Mucosa of rectum (tissue), 2 donors: ENCODE results near the gene EXOSC7.

ENCODE experiments used
- H3K27ac ChIP-seq, 2 donors: one replicate each; pipeline ENCODE4 v1.7.0; 2013; ENCODE audit warnings: inconsistent platforms in 2 of 2, low read depth in 2 of 2, low read length in 2 of 2
- H3K27me3 ChIP-seq, 2 donors: one replicate each; pipeline ENCODE4 v1.7.0; 2013; ENCODE audit warnings: low read length in 2 of 2; ENCODE audit not compliant: control insufficient read depth in 2 of 2, insufficient read depth in 2 of 2
- H3K36me3 ChIP-seq, 2 donors: one replicate each; pipeline ENCODE4 v1.7.0; 2013; ENCODE audit warnings: low read length in 2 of 2; ENCODE audit not compliant: control insufficient read depth in 2 of 2, insufficient read depth in 2 of 2
- H3K4me1 ChIP-seq, 2 donors: one replicate each; pipeline ENCODE4 v1.7.0; 2013; ENCODE audit warnings: low read length in 2 of 2, mild to moderate bottlenecking in 1 of 2; ENCODE audit not compliant: control insufficient read depth in 2 of 2, insufficient read depth in 2 of 2
- H3K4me3 ChIP-seq, 2 donors: one replicate each; pipeline ENCODE4 v1.7.0; 2013; ENCODE audit warnings: low read length in 2 of 2
- H3K9ac ChIP-seq, 2 donors: one replicate each; pipeline ENCODE4 v1.7.0; 2013; ENCODE audit warnings: low read length in 2 of 2, low read depth in 1 of 2, mild to moderate bottlenecking in 1 of 2
- H3K9me3 ChIP-seq, 2 donors: one replicate each; pipeline ENCODE4 v1.7.0; 2013; ENCODE audit warnings: low read length in 2 of 2; ENCODE audit not compliant: control insufficient read depth in 2 of 2
- donor health status: healthy.
- donor health status: Normal muscosa, but diverticular disease.

EXOSC7 gene

DNA sequence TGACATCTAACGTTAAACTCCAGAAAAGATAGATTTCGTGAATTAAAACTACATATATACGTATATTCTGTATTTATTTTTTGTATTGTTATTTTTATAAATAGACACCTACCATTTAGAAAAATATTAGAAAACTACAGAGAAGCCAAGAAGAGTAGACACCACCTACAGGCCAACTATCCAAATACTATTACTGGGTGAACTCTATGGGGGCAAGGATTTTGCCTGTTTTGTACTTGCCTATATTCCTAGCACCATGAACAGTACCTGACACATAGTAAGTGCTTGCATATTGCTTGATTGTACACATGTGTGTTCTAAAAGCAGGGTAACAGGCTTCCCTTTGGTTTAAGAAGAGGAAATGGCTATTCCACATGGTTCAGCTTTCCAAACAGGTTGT is 25.7 kb downstream of the EXOSC7 start:
- H3K4me3 ChIP-seq = no peak overlapping the region
- peaks cover 35 to 58% of the 10 kb centered on the region in 2 donors for H3K36me3 ChIP-seq
- no peak overlapping the region for H3K9ac ChIP-seq
- no peaks in the 10 kb centered on the region for H3K9me3 ChIP-seq
- H3K27ac ChIP-seq = no peak overlapping the region
- no peaks in the 10 kb centered on the region for H3K4me1 ChIP-seq
- H3K27me3 ChIP-seq = no peaks in the 10 kb centered on the region

DNA sequence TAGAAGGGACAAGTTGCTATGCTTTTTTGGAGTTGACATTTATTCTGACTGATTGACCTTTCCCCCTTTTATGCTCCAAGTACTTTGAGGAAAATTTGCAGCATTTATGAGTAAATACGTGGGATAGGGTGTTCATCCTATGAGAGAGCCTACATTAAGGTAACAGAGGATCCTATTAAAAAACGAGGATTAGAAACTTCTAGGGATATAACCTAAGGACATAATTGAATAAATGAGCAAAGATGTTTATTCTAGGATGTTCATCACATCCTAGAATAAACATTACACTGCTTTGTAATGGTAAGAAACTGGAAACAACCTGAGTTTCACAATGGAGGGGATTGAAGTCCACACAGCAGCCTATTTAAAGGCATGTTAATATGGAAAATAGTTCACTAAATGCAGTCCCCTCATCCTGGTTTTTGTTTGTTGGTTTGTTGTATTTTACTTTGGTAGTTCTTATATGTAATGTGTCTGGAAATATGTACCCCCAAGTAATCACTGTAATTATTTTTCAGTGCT is 26.2 kb downstream of the EXOSC7 start:
- Histone ChIP-seq H3K27ac (no peak overlapping the region), H3K36me3 (peaks cover 35 to 60% of the 10 kb centered on the region in 2 donors), H3K4me3 (no peak overlapping the region), H3K27me3 (no peaks in the 10 kb centered on the region), H3K9me3 (no peaks in the 10 kb centered on the region), H3K9ac (no peak overlapping the region), H3K4me1 (no peaks in the 10 kb centered on the region)

DNA sequence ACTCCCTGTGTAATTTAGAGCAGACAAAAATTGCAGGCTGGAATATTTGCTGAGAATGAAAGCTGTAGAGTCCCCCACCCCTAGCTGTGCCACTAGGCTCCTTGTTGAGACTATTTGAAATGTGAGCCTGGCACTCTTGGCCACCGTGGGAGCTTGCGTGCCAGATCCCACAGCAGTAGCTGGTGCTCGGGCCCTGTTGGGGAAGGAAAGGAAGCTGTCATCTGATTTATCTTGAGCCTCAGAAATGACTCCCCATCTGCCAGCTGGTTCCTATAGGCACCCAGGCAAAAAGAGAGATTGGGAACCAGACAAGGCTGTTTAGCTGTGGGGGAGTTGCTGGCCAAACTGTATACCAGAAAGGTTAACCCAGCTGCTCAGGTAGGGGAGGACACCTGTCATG is 26.7 kb downstream of the EXOSC7 start:
- Histone ChIP-seq H3K9ac (no peak overlapping the region), H3K4me1 (no peaks in the 10 kb centered on the region), H3K36me3 (peaks cover 40 to 62% of the 10 kb centered on the region in 2 donors), H3K27me3 (no peaks in the 10 kb centered on the region), H3K27ac (no peak overlapping the region), H3K9me3 (no peaks in the 10 kb centered on the region), H3K4me3 (no peak overlapping the region)

DNA sequence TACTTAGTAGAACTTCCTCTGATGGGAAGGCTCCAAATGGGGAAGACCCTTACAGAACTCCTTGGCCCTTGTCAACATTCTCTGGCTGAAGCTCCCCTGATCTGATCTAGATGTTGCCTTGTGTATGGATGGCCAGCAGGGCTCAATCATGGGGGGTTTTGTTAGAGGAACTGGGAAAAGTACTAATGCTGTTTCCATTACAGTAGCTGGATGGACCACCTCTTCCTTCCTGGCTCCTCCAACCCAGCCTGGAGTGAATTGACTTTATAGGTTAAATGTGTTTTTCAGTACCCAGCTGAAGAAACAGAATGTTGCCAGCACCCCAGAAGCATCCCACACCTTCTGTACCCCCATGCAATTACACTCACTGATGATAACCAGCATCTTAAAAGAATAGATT is 27.4 kb downstream of the EXOSC7 start:
- H3K4me1 ChIP-seq = no peaks in the 10 kb centered on the region
- peaks cover 46 to 62% of the 10 kb centered on the region in 2 donors for H3K36me3 ChIP-seq
- H3K27ac ChIP-seq = no peak overlapping the region
- no peak overlapping the region for H3K4me3 ChIP-seq
- H3K27me3 ChIP-seq = no peaks in the 10 kb centered on the region
- no peaks in the 10 kb centered on the region for H3K9me3 ChIP-seq
- no peak overlapping the region for H3K9ac ChIP-seq

DNA sequence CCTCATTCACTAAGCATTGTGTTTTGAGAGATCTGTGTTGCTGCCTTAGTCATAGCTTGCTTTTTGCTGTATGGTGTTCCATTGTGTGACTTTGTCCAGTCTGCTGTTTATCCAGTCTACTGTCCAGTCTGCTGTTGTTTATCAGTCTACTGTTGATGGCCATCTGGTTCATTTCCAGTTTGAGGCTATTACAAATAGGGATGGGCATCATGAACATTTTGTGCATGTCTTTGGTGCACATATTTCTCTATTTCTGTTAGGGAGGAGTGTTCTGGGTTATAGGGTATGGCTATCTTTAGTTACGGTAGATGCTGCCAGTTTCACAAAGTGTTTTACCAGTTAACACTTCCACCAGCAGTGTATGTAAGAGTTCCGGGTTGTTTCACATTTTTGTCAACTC is 27.8 kb downstream of the EXOSC7 start:
- Histone ChIP-seq H3K4me3 (no peak overlapping the region), H3K27me3 (no peaks in the 10 kb centered on the region), H3K4me1 (no peaks in the 10 kb centered on the region), H3K9ac (no peak overlapping the region), H3K36me3 (peaks cover 44 to 64% of the 10 kb centered on the region in 2 donors), H3K9me3 (no peaks in the 10 kb centered on the region), H3K27ac (no peak overlapping the region)

DNA sequence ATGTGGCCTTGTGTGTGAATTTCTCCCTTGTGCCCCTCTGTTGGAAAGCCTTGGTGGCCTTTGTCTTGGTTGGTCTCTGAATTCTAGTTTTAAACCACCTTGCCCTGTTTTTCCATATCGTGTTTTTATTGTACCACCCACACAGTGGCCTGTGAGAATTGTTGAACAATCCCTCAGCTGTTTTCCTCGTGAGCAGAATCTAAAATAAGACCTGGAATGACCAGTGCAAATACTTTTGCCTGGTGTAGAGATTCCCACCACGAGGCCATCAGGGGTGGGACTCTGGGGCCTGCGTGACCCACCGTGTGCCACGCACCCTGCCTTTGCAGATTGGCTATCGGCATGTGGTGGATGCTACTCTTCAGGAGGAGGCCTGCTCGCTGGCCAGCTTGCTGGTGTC is 31.0 kb downstream of the EXOSC7 start:
- Histone ChIP-seq H3K9me3 (no peaks in the 10 kb centered on the region), H3K27me3 (no peaks in the 10 kb centered on the region), H3K36me3 (peaks cover 39 to 47% of the 10 kb centered on the region in 2 donors), H3K4me3 (no peak overlapping the region), H3K9ac (no peak overlapping the region), H3K27ac (no peak overlapping the region), H3K4me1 (peaks cover 0 to 4% of the 10 kb centered on the region in 2 donors)

DNA sequence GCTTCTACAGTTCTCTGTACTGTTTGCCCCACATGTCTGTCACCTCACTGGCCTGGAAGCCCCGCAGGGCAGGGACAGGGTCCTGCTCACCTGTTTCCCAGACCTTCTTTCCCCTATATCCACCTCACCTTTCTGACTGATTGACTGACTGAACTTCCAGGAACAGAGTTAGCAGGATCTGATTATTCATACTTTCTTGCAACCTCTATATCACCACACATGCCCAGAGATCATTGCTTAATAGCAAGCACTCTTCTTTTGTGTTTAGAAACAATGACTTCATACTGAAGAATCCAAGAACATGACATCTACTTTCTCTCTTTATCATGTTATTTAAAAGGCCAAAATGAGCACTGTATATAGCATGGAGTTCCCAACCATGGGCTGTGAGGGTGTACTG is 32.1 kb downstream of the EXOSC7 start:
- H3K4me3 ChIP-seq = no peak overlapping the region
- H3K9me3 ChIP-seq = no peaks in the 10 kb centered on the region
- H3K27ac ChIP-seq = no peak overlapping the region
- peaks cover 37 to 43% of the 10 kb centered on the region in 2 donors for H3K36me3 ChIP-seq
- H3K4me1 ChIP-seq = peaks cover 0 to 9% of the 10 kb centered on the region in 2 donors
- no peaks in the 10 kb centered on the region for H3K27me3 ChIP-seq
- H3K9ac ChIP-seq = no peak overlapping the region

DNA sequence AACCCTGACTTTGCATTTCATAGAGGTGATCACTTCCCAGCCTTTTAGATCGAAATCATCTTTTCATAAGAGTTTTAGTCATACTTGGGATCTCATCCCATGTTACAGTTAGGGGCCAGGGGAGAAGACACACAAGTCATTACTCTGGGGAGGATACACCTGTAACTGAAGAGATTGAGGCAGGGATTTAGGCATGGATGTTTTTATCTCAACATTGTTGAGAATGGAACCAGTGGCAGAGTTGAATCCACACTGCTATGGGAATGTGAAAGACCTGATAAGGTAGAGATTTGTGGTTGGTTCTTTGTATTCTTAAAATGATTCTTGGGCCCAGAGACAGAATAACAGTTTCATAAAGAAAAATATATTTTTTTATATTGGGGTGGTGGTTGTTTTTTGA is 33.8 kb downstream of the EXOSC7 start:
- Histone ChIP-seq H3K9ac (no peak overlapping the region), H3K27me3 (no peaks in the 10 kb centered on the region), H3K36me3 (peaks cover 29 to 45% of the 10 kb centered on the region in 2 donors), H3K9me3 (no peaks in the 10 kb centered on the region), H3K27ac (no peak overlapping the region), H3K4me1 (peaks cover 0 to 9% of the 10 kb centered on the region in 2 donors), H3K4me3 (no peak overlapping the region)

DNA sequence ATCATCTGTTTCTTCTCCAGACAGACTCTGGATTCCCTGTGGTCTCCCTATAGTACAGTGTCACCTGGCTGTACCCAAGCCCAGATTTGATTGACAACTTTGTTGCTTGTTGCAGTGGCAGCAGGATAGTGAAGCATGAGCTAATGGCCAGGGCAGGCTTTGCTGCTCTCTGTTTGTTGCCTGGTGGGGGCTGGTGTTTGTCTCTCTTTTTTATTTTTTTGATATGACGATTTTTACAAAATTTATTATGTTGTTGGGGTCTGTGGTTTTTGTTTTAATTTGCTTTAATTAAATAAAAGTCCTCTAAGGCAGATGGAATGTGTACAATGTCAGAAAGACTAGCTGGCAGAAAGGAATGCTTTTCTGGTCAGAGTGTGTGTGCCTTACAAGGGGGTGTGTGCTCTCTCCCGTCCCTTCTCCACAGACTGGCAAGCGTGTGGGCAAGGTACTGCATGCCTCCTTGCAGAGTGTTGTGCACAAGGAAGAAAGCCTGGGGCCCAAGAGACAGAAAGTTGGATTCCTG is 34.8 kb downstream of the EXOSC7 start:
- Histone ChIP-seq H3K9me3 (no peaks in the 10 kb centered on the region), H3K4me3 (no peak overlapping the region), H3K27me3 (no peaks in the 10 kb centered on the region), H3K4me1 (peaks cover 0 to 9% of the 10 kb centered on the region in 2 donors), H3K27ac (peak overlapping the region; percentile 2 to 75), H3K9ac (peak overlapping the region in 1 of 2 donors; percentile 3), H3K36me3 (peaks cover 23 to 41% of the 10 kb centered on the region in 2 donors)

DNA sequence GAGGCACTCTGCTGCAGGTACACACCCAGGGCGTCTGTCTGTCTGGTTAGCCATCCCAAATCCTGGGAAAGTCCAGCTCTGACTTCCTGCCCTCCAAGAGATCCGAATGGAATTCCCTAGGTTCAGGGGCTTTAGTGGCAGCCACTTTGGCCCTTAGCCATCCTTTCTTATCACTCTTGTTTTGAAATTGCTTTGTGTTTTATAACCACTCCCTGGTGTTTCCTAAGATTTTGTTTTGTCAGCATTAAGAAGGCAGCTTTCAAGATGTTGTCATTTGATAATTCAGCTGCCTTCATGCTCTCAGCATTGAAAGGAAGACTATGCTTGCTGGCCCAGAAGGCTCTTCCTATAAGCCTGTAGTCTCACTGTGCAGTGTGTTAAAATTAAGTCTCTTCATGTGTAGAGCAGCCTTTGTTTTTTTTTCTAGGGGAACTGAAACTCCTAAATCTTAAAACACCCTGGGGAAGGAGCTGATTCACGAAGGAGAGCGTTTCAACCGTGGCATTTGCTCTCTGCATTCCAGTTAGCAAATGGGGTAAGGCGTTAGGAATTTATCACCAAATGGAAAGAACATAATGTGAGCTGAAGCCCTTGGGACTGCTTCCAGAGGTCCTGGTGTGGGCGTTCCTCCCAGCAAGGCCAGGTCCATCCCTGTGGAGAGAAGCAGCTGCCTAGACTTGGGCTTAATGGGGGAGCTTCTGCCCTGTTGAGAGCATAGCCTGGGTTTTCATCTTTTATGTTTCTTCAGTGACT is 35.9 kb downstream of the EXOSC7 start:
- Histone ChIP-seq H3K4me3 (no peak overlapping the region), H3K9ac (no peak overlapping the region), H3K27me3 (no peaks in the 10 kb centered on the region), H3K9me3 (no peaks in the 10 kb centered on the region), H3K4me1 (peaks cover 0 to 9% of the 10 kb centered on the region in 2 donors), H3K27ac (peak overlapping the region; percentile 44 to 75), H3K36me3 (peaks cover 23 to 39% of the 10 kb centered on the region in 2 donors)
